Tibial nerve (tissue), 4 donors: ENCODE measurements around the gene AGBL1.

Experiments
- CTCF ChIP-seq, 5 experiments: fragments of 200-600 bp in 3 of 5; fragments of 450-650 bp in 2 of 5; sonication (generic) in 3 of 5; IDR thresholded peaks; one replicate each; pipeline ENCODE4 v1.5.1; 2016 to 2019; ENCODE audit warnings: antibody characterized with exemption in 5 of 5, mild to moderate bottlenecking in 3 of 5, moderate library complexity in 2 of 5
- EP300 ChIP-seq, 2 donors: sonication (generic); formaldehyde crosslinking; IDR thresholded peaks; one replicate each; pipeline ENCODE4 v1.6.1; 2017; ENCODE audit warnings: antibody characterized with exemption in 2 of 2, mild to moderate bottlenecking in 1 of 2
- POLR2A ChIP-seq, 2 donors: fragments of 450-650 bp; IDR thresholded peaks; one replicate each; pipeline ENCODE4 v1.6.1; 2017; ENCODE audit warnings: antibody characterized with exemption in 2 of 2, mild to moderate bottlenecking in 2 of 2, moderate library complexity in 2 of 2

GRCh38 chr15:86526938-86527690, 447.4 kb downstream of the AGBL1 start:
- TF ChIP-seq CTCF (IDR thresholded peaks at IDR 0.05), result no peak
- no peak for TF ChIP-seq POLR2A (IDR thresholded peaks at IDR 0.05)
- TF ChIP-seq EP300 (IDR thresholded peaks at IDR 0.05), result no peak
